ENCODE data around the gene PRKCH. TPM values are rescaled to one million over a fixed set of nuclear protein-coding genes. Genes with fewer than 3 reads are reported as not detected.

The PRKCH gene
- total RNA-seq, 1 experiment from 2014 or later = 5.2 TPM

DNA sequence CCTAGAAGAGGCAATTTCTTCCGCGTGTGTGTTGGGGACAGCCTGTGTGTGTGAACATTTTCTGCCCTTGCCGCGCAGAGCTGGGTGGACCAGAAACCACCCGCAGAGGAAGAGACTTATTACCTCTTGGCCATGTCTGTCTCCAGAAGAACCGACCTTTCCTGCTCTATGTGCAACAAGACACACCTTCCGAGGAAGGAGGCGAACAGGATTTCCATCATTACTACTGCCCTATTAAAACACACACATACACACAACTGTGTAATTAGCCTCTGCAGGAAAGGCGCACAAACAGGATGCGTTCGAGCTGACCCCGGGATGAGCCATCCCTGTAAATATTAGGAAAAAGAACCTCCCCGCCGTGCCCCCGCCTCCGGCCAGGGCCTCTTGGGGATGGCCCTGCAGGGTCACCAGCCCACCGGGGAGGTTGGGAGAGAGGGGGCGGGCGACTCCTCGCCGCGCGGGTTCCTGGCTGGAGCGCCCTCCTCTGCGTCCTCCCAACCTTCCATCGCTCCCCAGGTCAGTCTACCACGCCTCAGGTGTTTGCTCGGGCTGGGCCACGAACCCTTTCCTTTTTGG lies 484 bp upstream of the PRKCH start:
- no peak overlapping the region for H4K8ac ChIP-seq (replicated peaks; ENCODE audit: insufficient read length, low read depth, low read length)
- no peak overlapping the region for H3K9ac ChIP-seq (ENCODE audit: extremely low read depth, insufficient read length, low read length)
- DNase-seq = no peak

More for the DNA sequence above, 484 bp upstream of the PRKCH start:
- Histone ChIP-seq H3K27me3 (ENCODE audit: insufficient read depth, low read length) (peaks cover 12% of the 10 kb centered on the region; the same call in 1 of the 2 replicates), H4K5ac (ENCODE audit: insufficient read length, low read depth, low read length) (no peak overlapping the region), H2AFZ (ENCODE audit: low read length) (no peak overlapping the region), H3K9me3 (ENCODE audit: control insufficient read depth, low read depth, low read length) (no peaks in the 10 kb centered on the region), H3K23me2 (ENCODE audit: insufficient read length, low read depth, low read length, poor library complexity, severe bottlenecking) (peaks cover 16% of the 10 kb centered on the region), H2BK5ac (ENCODE audit: insufficient read length, low read length) (no peak overlapping the region), H3K18ac (ENCODE audit: insufficient read length, low read depth, low read length) (no peak overlapping the region), H2BK12ac (ENCODE audit: insufficient read length, low read depth, low read length) (no peak overlapping the region), H3K23ac (ENCODE audit: insufficient read length, low read depth, low read length) (no peak overlapping the region), H3K4me1 (ENCODE audit: insufficient read depth, low read length) (peaks cover 2% of the 10 kb centered on the region; the same call in 1 of the 2 replicates), H3K56ac (ENCODE audit: insufficient read length, low read depth, low read length) (no peak overlapping the region), H3K79me2 (ENCODE audit: insufficient read depth, low read length) (no peaks in the 10 kb centered on the region), H3K27ac (ENCODE audit: insufficient read length, low read depth, low read length) (no peak overlapping the region), H4K20me1 (ENCODE audit: control insufficient read depth, insufficient read depth, insufficient read length) (no peaks in the 10 kb centered on the region), H3K4me2 (ENCODE audit: insufficient read depth, insufficient read length, low read length) (peak overlapping the region; percentile 87), H3T11ph (ENCODE audit: low read length) (no peak overlapping the region), H2AK5ac (ENCODE audit: insufficient read length, low read length) (no peak overlapping the region), H3K79me1 (ENCODE audit: insufficient read depth, low read depth, low read length, poor library complexity, severe bottlenecking) (no peaks in the 10 kb centered on the region), H2BK120ac (ENCODE audit: low read depth, low read length, poor library complexity, severe bottlenecking) (no peak overlapping the region), H2BK20ac (ENCODE audit: low read depth, low read length, poor library complexity, severe bottlenecking) (no peak overlapping the region), H3K4ac (ENCODE audit: low read depth, low read length) (no peak overlapping the region), H3K14ac (ENCODE audit: insufficient read depth, low read length) (peak overlapping the region; percentile 9; the same call in 1 of the 2 replicates), H4K91ac (ENCODE audit: insufficient read length, low read depth, low read length) (no peak overlapping the region), H2BK15ac (ENCODE audit: low read depth, low read length) (no peak overlapping the region)
- peaks cover 31% of the 10 kb centered on the region for H3K27me3 Mint-ChIP-seq (ENCODE audit: low read depth)
- H3K36me3 Mint-ChIP-seq (ENCODE audit: insufficient read depth in 1 of 3, low read depth in 3 of 3) = peaks cover 0 to 10% (median 3%) of the 10 kb centered on the region in 3 experiments; a peak in 3 of 7 replicates
- peaks cover 10 to 15% of the 10 kb centered on the region in 2 experiments for H3K4me1 Mint-ChIP-seq
- TF ChIP-seq, protein P1, sequence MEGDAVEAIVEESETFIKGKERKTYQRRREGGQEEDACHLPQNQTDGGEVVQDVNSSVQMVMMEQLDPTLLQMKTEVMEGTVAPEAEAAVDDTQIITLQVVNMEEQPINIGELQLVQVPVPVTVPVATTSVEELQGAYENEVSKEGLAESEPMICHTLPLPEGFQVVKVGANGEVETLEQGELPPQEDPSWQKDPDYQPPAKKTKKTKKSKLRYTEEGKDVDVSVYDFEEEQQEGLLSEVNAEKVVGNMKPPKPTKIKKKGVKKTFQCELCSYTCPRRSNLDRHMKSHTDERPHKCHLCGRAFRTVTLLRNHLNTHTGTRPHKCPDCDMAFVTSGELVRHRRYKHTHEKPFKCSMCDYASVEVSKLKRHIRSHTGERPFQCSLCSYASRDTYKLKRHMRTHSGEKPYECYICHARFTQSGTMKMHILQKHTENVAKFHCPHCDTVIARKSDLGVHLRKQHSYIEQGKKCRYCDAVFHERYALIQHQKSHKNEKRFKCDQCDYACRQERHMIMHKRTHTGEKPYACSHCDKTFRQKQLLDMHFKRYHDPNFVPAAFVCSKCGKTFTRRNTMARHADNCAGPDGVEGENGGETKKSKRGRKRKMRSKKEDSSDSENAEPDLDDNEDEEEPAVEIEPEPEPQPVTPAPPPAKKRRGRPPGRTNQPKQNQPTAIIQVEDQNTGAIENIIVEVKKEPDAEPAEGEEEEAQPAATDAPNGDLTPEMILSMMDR (conservative IDR thresholded peaks at IDR 0.05) = no peak
- H3K27ac Mint-ChIP-seq = no peak overlapping the region
- no CpG with 5 or more reads among the region's 29 CpGs for WGBS (ENCODE audit: extremely low coverage, insufficient read length, low lambda C conversion rate)
- peak overlapping the region; percentile 77 for H3K4me3 Mint-ChIP-seq
- H3K9me3 Mint-ChIP-seq = peaks cover 0 to 7% of the 10 kb centered on the region in 2 experiments; a peak in 3 of 5 replicates
